Measurements from ENCODE around the gene RBM48.
A peak's percentile ranks its signal among the peaks of the same experiment; 100 is the strongest.
"Not testable (repeated sequence)": the region's sequence is repeated elsewhere in the genome, so short reads cannot be mapped to it uniquely, and the experiment has no call there.

RBM48 gene

DNA sequence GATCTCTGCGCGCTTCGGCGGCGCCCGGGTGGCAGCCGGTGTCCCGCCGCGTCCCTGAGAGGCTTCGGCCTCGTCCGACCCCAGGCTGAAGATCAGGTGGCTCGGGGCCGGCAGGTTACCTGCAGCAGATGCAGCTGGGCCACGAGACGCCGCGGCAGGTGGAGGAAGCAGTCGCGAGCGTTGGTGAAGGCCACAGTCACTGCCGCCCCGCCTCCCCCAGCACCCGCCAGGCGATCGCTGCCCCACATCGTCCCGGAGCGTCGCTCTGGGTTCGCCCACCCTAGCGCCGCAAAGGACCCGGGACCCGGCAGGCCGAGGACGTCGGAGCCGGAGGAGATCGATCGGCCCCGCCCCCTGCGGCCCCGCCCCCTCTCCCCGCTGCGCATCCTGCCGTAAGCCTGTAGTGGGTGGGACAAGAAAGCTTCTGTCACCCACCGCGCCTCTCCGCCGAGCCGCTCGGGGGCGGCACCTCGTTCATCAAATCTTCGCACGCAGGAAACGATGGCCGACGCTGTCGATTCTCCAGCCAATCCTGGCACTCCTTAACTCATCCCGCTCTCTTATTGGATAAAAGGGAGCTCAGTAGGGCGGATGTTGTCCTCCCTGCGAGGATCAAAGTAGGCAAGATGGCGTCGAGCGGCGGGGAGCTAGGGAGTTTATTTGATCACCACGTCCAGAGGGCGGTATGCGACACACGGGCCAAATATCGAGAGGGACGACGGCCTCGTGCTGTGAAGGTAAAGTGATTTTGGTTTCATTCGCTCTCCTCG is at the start of gene RBM48, which contains the start of gene PEX1:
TSS of gene RBM48 (plus strand) at position 608 of the 770 bp plus-strand sequence. CDS start at position 627, 19 bp downstream.
TSS of gene PEX1 (minus strand) at position 333 of the 770 bp plus-strand sequence. CDS start at position 248, 85 bp downstream.
- DNase-seq, result peak; percentile 100

DNA sequence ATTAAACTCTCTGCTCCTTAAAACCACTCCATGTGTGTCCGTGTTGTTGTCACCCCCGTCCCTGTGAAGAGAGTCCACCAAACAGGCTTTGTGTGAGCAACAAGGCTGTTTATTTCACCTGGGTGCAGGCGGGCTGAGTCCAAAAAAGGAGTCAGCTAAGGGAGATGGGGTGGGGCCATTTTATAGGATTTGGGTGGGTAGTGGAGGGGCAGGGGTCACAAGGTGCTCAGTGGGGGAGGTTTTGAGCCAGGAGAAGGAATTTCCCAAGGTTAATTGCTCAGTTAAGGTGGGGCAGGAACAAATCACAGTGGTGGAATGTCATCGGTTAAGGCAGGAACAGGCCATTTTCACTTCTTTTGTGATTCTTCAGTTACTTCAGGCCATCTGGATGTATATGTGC is 49.4 kb upstream of the RBM48 start:
- not testable (repeated sequence) for DNase-seq

DNA sequence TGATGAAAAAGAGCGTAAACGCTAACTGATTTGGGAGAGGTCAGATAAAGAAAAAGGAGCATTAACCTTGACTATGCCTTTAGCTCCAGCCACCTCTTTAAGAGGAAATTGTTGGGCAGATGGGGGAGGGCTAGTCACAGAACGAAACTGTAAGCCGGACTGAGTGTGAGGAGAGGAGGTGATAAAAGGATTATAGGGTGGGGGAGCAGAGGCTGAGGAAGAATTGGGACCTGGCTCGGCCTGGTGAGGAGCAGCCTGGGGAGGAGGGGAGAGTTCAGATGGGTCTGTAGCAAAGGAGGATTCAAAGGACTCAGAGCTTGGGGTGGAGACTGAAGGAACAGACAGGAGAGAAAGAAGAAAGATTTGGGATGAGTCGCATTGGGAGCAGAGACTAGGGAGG is 45.0 kb upstream of the RBM48 start:
- DNase-seq, result peak; percentile 93

DNA sequence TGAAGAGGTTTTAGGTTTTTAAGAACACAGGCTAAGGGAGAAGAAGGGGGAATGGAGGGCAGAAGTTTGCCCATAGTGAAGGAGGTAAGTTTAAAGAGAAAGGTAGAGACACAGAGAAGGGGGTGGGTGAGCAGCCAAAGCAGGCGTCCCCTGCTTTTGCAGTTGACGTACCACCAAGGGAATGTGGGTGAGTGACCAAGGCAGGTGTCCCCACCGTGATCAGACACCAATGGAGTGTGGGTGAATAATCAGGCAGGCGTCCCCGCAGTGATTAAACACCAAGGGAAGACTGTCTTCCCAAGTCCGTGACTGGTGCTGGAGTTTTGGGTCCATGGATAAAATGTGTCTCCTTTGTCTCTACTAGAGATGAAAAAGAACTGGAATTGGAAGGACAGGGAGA is 44.4 kb upstream of the RBM48 start:
- DNase-seq, result not testable (repeated sequence)

DNA sequence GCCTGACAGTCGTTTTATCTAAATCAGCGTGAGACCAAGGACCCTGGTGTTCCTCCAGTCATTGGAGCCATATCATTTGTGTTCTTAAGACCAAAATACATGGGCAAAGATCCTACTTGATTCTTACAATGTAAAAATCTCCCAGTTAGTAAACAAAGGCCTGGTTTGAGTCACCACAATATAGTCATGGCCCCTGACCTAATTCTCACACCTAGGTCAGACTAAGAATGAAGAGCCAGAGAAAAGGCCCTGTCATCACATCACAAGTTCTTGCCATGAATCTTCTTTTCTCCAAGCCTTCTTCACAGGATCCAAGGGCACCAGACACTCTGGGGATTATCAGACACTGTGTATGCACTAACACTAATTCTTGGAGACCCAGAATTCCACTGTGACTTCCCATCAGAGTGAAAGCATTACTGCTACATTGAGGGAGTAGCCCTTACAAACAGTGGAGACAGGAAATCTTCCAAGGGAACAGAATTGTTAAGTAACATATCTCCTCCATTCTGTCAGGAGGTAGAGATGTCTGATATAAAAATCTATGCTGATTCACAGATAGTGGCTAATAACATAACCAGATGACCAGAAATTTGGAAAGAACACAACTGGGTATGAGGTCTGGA is 43.2 kb upstream of the RBM48 start:
- peak; percentile 15 for DNase-seq

DNA sequence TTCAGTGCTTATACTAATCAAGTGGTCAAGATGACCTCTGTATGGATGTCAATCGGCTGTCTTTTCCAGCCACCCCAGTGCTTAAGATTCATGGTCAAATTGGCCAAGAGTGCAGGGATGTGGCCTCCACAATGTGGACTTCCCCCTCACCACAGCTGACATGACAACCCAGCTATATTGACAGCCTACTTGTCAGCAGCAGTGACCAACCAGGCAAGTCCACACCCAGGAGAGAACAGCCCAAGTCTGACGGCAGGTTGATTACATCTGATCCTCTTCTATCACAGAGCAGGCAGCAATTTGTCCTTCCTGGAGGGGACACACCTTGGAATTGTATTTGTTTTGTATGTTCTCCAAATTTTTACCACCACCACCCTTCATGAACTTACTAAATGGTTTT is 42.6 kb upstream of the RBM48 start:
- DNase-seq, result no peak

DNA sequence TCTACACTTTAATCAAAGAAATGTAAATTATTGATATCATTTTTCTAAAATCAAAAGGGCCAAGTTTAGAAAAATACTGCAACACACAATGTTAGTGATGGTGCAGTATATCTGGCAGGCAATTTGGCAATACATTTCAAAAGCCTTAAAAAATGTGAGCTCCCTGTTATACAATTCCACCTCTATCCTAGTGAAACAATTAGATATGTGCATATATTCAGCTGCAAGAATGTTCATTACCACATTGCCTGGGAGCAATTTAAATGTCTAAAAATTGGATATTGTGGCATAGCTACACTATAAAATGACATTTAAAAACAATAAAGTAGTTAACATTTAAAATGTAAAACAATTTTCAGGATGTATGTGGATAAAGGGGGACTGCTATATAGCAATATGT is 40.8 kb upstream of the RBM48 start:
- no peak for DNase-seq

DNA sequence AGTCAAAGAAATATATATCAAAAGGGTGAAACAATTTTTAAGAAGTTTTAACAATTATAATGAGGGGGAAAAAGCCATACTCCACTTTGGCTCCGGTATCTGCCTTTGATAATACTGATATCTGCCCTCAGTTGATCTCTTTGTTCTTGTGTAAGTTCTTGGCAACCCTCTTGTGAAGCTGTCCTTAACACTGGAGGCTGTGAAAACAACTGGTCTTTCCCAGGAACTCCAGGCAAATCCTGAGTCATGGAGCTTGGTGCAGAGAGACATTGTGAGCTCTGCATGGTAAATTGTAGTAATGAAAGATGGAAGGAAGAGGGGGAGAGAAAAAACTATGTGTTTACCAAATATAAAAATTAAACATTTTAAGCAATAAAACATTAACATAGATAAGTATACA is 39.0 kb upstream of the RBM48 start:
- no peak for DNase-seq

DNA sequence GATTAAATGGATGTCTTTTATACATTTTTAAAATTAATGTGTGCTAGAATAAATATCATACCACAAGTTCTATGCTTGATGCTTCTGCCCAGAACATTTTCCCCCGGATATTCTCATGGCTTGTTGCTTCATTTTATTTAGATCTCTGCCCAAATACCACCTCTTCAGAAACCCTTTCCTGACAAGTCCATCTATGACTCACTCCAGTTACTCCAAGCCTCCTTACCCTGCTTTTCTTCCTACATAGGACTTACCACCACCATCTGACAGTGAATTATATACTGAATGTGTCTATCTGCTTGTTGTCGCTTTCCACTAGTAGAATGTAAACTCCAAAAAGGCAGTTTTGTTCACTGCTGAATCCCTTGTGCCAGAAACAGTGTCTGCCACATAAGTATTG is 31.7 kb upstream of the RBM48 start:
- DNase-seq, result no peak

DNA sequence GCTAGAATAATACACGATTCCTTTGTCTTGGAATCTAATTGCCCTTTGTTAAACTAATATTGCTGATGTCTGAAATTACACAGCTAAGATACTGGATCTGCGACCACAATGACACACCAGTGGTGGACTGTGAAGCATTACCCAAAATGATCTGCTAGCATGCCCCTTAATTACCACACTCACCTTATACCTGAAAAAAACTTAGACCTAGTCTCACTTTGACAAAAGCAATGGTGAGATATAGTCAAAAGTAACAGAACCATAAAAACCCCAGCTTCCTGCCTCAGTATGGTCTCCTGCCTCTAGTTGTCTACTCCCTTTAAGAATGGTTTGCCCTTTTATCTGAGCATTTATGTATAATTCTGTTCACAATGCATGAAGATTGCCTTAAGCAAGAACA is 30.0 kb upstream of the RBM48 start:
- DNase-seq, result no peak

DNA sequence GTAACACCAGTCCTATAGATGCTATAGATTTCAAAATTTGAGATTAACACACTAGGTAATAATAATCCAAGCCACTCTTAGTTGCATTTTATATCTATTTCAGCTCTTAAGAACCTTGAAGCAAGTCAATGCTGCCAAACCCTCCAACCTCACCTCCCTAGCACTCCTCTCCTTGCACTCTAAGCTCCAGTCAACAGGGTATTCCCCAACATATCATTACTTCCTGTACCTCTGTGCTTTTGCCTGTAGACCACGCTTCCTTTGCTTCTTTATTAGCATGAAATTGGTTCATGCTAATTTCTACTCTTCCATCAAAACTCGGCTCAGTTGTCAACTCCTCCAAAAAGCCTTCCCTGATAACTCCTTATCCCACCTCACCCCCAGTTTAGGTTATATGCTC is 24.8 kb upstream of the RBM48 start:
- no peak for DNase-seq

DNA sequence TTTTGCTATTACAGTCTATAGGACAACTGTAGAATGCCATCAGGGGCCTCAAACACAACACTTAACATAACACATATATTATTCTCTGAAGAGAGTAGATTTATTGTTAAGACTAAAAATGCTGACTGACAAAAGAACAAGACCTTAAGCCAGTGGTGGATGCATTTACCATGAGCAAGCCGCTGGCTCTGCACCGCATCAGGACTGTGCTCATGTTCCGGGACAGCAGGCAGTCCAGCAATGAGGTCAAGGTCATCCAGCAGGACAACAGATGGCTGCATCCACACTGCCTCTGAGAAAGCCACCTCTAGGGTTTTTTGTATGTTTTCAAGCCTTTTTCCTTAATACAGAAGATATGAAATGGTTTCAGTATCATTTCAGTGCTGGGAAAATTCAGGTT is 24.0 kb upstream of the RBM48 start:
- no peak for DNase-seq

DNA sequence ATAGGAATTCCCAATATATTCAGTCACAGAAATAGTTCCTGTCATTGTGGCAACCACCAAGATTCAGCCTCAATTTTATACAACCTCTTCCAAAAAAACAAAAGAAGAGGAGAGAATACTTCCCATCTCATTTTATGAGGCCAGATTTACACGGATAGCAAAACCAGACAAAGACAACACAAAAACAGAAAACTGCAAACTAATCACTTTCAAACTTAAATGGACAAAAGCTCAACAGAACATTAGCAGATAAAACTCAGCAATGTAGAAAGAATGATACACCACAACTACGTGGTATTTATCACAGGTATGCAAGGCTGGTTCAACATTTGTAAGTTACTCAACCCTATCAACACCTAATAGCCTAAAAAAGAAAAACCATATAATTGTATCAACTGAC is 22.2 kb upstream of the RBM48 start:
- no peak for DNase-seq

DNA sequence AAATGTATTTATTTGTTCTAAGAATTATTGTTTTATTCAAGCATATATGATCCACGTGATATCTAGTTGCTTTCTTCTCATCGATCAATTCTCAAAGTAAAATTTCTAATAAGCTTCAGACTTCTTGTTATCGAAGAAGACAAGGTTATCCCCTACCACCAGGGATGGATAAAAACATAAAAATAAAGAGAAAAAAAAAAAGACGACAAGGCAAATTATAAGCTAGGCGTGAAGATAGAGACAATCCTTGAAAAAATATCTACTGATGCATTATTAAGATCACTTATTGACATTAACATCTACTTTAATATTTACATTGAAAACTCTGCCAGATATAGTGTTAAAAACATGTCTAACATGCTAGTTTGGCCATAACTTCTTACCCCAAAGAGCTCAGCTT is 19.6 kb upstream of the RBM48 start:
- DNase-seq, result no peak

DNA sequence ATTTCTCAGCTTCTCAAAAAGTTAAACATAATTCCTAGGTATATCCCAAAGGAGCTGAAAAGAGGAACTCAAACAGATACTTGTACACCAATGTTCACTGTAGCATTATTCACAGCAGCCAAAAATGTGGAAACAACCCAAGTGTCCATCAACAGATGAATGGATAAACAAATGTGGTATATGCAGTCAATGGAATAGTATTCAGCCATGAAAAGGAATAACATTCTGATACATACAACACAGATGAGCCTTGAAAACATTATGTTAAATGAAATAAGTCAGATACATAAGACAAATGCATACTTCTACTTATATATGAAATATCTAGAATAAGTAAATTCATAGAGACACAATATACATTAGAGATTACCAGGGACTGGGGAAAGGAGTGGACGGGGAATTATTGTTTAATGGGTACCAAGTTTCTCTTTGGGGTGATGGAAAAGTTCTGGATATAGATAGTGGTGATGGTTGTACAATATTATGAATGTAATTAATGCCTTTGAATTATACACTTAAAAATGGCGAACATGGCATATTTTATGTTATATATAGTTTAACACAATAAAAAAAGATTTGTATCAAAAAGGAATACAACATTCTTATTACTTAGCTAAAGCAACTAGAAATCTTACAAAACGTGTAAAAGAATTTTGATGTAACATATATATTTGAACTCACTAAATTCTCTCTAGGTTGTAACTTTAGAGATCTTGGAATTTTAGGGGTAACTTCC is 15.3 kb upstream of the RBM48 start:
- DNase-seq, result no peak

DNA sequence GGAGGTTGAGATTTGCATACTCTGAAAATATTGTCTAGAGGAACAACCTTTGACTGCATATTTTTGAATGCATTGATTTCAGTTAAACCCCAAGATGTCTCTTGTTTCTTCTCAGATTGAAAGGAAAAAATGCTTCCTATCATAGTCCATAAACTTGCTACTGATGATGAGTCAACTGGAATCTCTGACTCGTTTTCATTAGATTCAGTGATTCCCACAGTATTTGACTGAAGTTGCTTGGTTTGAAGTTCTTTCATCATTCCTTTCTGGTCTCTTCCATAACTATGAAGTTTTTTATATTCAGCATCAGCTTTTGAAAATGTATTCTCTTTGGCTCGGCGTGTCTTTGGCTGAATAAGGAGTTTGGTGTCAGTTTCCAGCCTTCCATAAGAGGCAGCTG is 11.0 kb upstream of the RBM48 start:
- no peak for DNase-seq

DNA sequence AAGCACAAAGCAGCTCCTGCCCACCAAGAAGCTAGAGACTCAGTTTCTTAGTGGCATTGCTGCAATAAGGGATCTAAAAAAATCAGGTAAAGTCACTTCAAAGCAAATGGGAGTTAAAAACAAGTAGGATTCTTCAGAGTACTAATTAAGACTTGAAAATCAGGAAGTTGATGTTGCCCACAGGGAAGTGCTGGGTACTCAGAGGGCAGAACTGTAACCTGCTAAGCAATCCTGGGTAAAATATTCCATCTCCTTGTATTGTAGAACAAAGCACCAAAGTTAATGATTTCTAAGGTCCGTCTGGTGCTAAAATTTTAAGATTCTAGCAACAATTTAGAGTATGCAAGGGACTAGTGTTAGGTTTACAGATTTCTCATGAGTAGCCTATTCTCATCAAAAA is 8.6 kb upstream of the RBM48 start:
- DNase-seq, result no peak

DNA sequence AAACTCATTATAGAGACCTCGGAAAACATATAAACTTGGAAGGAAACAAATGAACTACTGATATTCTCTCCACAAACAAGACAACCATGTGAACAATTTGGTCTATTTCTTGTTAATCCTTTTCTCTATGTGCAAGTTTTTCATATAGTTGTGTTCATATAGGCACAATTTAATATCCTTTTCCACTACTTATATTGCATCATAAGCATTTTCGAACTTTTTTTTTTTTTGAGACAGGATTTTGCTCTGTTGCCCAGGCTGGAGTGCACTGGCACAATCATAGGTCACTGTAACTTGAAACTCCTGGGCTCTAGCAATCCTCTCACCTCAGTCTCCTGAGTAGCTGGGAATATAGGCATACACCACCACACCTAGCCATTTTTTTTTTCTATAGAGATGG is 5.5 kb upstream of the RBM48 start:
- DNase-seq, result no peak

DNA sequence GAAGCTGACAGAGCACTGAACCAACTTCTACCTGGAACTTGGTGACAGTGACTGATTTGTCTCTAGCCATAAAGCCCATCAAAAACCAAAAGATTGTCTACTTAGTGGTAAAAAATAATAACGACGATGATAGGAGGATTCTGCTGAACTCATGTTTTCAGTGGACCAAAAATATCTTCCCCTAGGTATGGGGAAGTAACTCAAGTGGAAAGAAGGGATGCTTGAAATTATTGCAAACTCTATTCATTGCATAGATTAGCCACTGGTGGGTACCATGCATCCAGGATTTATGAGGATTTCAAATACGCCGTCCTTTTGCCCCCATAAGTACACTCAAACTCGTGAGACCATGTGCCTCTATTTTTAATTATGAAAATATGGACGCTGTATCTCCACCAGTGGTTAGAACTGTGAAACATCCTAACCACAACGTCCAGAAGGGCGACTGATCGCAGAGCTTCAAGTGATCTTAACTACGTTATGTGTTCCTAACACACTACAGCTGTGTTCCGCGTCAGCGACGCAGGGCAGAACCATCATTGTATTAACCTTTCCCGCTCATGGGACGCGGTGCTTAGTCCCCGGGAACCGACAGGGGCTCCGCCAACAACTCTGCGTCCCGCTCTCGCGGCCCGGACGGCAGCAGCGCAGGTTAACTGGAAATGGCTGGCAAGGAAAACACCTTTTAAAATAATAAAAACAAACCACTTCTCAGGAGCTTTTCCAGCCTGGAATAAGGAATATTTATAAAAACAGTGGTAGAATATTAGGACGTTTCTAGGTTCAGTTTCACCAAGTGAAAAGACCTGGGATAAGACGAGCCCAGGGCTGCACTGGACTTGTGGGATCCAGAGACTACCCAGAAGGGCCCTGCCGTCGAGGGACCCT is 1.1 kb upstream of the RBM48 start:
- DNase-seq, result peak; percentile 84

DNA sequence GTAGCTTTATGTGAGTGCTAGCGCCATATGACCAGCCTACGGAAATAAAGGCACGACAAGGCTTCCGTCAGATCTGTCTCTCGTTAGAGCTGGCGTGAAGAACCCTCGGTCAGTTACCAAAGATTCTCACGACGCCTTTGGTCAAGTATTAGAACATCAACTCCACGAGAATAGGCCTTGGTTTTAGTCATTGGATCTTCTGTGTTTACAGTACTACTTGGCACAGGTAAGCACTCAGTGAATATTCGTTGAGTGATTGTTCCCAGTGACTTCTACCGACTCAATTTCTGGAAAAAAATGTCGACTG is 316 bp downstream of the RBM48 start:
- DNase-seq, result no peak

DNA sequence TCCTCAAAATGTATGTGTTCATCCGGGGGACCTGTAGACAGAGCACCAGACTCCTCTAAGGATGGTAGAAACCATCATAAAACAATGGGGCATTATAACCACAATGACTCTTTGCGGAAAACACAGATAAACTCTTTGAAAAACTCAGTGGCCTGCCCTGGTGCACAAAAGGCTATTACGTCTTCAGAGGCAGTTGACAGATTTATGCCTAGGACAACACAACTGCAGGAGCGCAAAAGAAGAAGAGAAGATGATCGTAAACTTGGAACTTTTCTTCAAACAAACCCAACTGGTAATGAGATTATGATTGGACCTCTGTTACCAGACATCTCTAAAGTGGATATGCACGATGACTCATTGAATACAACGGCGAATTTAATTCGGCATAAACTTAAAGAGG is 6.0 kb downstream of the RBM48 start:
- DNase-seq, result no peak

DNA sequence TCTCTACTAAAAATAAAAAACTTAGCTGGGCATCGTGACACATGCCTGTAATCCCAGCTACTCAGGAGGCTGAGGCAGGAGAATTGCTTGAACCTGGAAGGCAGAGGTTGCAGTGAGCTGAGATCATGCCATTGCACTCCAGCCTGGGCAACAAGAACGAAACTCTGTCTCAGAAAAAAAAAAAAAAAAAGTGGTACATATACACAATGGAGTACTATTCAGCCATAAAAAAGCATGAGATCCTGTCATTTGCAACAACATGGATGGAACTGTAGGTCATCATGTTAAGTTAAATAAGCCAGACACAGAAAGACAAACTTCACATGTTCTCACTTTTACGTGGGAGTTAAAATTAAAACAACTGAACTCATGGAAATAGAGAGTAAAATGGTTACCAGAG is 14.9 kb downstream of the RBM48 start:
- not testable (repeated sequence) for DNase-seq

DNA sequence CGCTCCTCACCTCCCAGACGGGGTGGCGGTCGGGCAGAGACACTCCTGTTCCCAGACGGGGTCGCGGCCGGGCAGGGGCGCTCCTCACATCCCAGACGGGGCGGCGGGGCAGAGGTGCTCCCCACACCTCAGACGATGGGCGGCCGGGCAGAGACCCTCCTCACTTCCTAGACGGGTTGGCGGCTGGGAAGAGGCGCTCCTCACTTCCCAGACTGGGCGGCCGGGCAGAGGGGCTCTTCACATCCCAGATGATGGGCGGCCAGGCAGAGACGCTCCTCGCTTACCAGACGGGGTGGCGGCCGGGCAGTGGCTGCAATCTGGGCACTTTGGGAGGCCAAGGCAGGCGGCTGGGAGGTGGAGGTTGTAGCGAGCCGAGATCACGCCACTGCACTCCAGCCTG is 16.5 kb downstream of the RBM48 start:
- not testable (repeated sequence) for DNase-seq

All from NCI-H82 (cell line).